ENCODE data around the gene ARHGEF28. TPM values are rescaled to one million over a fixed set of nuclear protein-coding genes. Genes with fewer than 3 reads are reported as not detected.

ARHGEF28 gene
- total and polyA plus RNA-seq, 2 of the 13 experiments (the other 11 are each of a cell fraction or from before 2014, with no cell fraction given), result 17.4 to 34.1 TPM

GRCh38 chr5:73678322-73678740 lies 52.3 kb downstream of the ARHGEF28 start (continued):
- no peak for TF ChIP-seq ZNF589 (CRISPR knock-in tag; conservative IDR thresholded peaks at IDR 0.05)
- no peak for TF ChIP-seq KDM2A (CRISPR knock-in tag; IDR thresholded peaks at IDR 0.05; ENCODE audit: borderline replicate concordance, low read depth)
- peak; percentile 77 for TF ChIP-seq ARID3A (IDR thresholded peaks at IDR 0.05; ENCODE audit: low read depth, low read length)
- TF ChIP-seq IKZF4 (CRISPR knock-in tag; IDR thresholded peaks at IDR 0.05; ENCODE audit: borderline replicate concordance, low read depth, not compliant biosample characterization), result no peak
- TF ChIP-seq SNAPC5 (CRISPR knock-in tag; IDR thresholded peaks at IDR 0.05; ENCODE audit: borderline replicate concordance), result no peak
- TF ChIP-seq ZFYVE20 (CRISPR knock-in tag; IDR thresholded peaks at IDR 0.05; ENCODE audit: borderline replicate concordance, low read depth), result no peak
- TF ChIP-seq MNT (IDR thresholded peaks at IDR 0.05), result no peak
- peak; percentile 84 for TF ChIP-seq ZNF614 (CRISPR knock-in tag; IDR thresholded peaks at IDR 0.05; ENCODE audit: borderline replicate concordance)
- 0 out of 2 replicates have a peak, but pooled peaks have one; percentile 21 for TF ChIP-seq HNRNPUL1 (IDR thresholded peaks at IDR 0.05; ENCODE audit: low read depth, low read length)
- TF ChIP-seq MXD1 (CRISPR knock-in tag; IDR thresholded peaks at IDR 0.05), result no peak
- TF ChIP-seq ZBTB39 (CRISPR knock-in tag; IDR thresholded peaks at IDR 0.05), result no peak
- peak; percentile 49; the same call in 1 of the 2 replicates for TF ChIP-seq DMAP1 (CRISPR knock-in tag; IDR thresholded peaks at IDR 0.05)
- no peak for TF ChIP-seq CREB1 (IDR thresholded peaks at IDR 0.05)
- TF ChIP-seq CREB1 (CRISPR knock-in tag; IDR thresholded peaks at IDR 0.05), result no peak
- TF ChIP-seq, protein P1, sequence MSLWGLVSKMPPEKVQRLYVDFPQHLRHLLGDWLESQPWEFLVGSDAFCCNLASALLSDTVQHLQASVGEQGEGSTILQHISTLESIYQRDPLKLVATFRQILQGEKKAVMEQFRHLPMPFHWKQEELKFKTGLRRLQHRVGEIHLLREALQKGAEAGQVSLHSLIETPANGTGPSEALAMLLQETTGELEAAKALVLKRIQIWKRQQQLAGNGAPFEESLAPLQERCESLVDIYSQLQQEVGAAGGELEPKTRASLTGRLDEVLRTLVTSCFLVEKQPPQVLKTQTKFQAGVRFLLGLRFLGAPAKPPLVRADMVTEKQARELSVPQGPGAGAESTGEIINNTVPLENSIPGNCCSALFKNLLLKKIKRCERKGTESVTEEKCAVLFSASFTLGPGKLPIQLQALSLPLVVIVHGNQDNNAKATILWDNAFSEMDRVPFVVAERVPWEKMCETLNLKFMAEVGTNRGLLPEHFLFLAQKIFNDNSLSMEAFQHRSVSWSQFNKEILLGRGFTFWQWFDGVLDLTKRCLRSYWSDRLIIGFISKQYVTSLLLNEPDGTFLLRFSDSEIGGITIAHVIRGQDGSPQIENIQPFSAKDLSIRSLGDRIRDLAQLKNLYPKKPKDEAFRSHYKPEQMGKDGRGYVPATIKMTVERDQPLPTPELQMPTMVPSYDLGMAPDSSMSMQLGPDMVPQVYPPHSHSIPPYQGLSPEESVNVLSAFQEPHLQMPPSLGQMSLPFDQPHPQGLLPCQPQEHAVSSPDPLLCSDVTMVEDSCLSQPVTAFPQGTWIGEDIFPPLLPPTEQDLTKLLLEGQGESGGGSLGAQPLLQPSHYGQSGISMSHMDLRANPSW (CRISPR knock-in tag; IDR thresholded peaks at IDR 0.05; ENCODE audit: borderline replicate concordance), result peak; percentile 35; the same call in 1 of the 2 replicates
- TF ChIP-seq SAP130 (CRISPR knock-in tag; IDR thresholded peaks at IDR 0.05; ENCODE audit: low read depth), result peak; percentile 73
- no peak; the same call in 1 of the 2 replicates for TF ChIP-seq SMAD3 (CRISPR knock-in tag; IDR thresholded peaks at IDR 0.05)
- TF ChIP-seq ZBTB7B (CRISPR knock-in tag; IDR thresholded peaks at IDR 0.05), result peak; percentile 59; the same call in 1 of the 2 replicates
- no peak for TF ChIP-seq SCMH1 (CRISPR knock-in tag; IDR thresholded peaks at IDR 0.05; ENCODE audit: borderline replicate concordance)
- TF ChIP-seq ZNF749 (CRISPR knock-in tag; IDR thresholded peaks at IDR 0.05; ENCODE audit: borderline replicate concordance), result no peak
- TF ChIP-seq RXRB (CRISPR knock-in tag; IDR thresholded peaks at IDR 0.05; ENCODE audit: borderline replicate concordance), result peak; percentile 83
- peak; percentile 65; the same call in 1 of the 2 replicates for TF ChIP-seq FOXJ3 (CRISPR knock-in tag; IDR thresholded peaks at IDR 0.05; ENCODE audit: borderline replicate concordance)
